Measurements from ENCODE around the gene TMIGD1.

DNA sequence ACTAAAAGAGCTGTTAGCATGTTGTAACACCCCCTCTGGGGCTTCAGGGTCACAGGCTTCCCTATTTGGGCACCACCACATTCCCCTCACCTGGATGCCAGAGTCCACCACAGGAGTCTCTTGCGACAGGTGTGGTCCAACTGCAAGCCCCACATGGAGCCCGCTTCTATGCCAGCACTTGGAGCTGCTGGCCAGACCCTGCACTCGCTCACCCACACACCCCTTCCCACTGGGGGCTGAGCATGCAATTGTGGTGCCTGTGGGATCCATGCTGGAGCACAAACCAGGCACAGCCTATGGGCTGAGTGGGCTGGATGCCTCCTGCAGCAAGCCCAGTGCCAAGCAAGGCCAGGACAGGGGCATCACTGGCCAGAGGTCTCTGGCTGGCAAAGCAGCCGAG, 36.1 kb downstream of the TMIGD1 start:
- no peak for TF ChIP-seq EZH2 (IDR thresholded peaks at IDR 0.05; ENCODE audit: borderline replicate concordance, low read depth, low read length, severe bottlenecking)
- TF ChIP-seq, protein P1, sequence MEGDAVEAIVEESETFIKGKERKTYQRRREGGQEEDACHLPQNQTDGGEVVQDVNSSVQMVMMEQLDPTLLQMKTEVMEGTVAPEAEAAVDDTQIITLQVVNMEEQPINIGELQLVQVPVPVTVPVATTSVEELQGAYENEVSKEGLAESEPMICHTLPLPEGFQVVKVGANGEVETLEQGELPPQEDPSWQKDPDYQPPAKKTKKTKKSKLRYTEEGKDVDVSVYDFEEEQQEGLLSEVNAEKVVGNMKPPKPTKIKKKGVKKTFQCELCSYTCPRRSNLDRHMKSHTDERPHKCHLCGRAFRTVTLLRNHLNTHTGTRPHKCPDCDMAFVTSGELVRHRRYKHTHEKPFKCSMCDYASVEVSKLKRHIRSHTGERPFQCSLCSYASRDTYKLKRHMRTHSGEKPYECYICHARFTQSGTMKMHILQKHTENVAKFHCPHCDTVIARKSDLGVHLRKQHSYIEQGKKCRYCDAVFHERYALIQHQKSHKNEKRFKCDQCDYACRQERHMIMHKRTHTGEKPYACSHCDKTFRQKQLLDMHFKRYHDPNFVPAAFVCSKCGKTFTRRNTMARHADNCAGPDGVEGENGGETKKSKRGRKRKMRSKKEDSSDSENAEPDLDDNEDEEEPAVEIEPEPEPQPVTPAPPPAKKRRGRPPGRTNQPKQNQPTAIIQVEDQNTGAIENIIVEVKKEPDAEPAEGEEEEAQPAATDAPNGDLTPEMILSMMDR (IDR thresholded peaks at IDR 0.05; ENCODE audit: extremely low read depth in 1 of 2, insufficient read depth in 1 of 2, low read depth in 1 of 2, low read length in 2 of 2) = no peak
- TF ChIP-seq JUN (IDR thresholded peaks at IDR 0.05; ENCODE audit: borderline replicate concordance, insufficient read depth, insufficient read length, low read depth) = no peak
- no peak for TF ChIP-seq POLR2A (IDR thresholded peaks at IDR 0.05; ENCODE audit: low read depth, low read length)
- TF ChIP-seq, protein P2, sequence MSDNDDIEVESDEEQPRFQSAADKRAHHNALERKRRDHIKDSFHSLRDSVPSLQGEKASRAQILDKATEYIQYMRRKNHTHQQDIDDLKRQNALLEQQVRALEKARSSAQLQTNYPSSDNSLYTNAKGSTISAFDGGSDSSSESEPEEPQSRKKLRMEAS (IDR thresholded peaks at IDR 0.05; ENCODE audit: insufficient read depth, insufficient read length) = no peak
- no peak for TF ChIP-seq POLR2AphosphoS5 (IDR thresholded peaks at IDR 0.05; ENCODE audit: insufficient read depth, low read depth, low read length)
